Stimulated activated CD8-positive, alpha-beta memory T cell treated with anti-CD3 and anti-CD28 coated beads, Interleukin-4, amount 100 ng/mL, for 1 hour (primary cell): ENCODE data around the gene SLC37A2.
"Not testable (repeated sequence)": the region's sequence is repeated elsewhere in the genome, so short reads cannot be mapped to it uniquely, and the experiment has no call there.

Experiments
- DNase-seq, 2 donors: peaks; one replicate each; pipeline ENCODE4 v3.0.0-alpha.2; 2020; ENCODE audit warnings: low read depth in 2 of 2, low spot score in 1 of 2

Gene SLC37A2

GRCh38 chr11:125062931-125063428, at the start of gene SLC37A2:
SLC37A2 (plus strand) TSS chr11:125063305; CDS start chr11:125063368, 63 bp downstream.
- no peak for DNase-seq

- DNase-seq, result no peak
Measured at GRCh38 chr11:125016413-125016812, 46.7 kb upstream of the SLC37A2 start.

- DNase-seq, result no peak
Measured at GRCh38 chr11:125020342-125020741, 42.8 kb upstream of the SLC37A2 start.

- DNase-seq, result no peak
Measured at GRCh38 chr11:125022551-125022950, 40.6 kb upstream of the SLC37A2 start.

- DNase-seq, result no peak
Measured at GRCh38 chr11:125025968-125026367, 37.1 kb upstream of the SLC37A2 start.

GRCh38 chr11:125029431-125029830, 33.7 kb upstream of the SLC37A2 start:
- not testable (repeated sequence) for DNase-seq

GRCh38 chr11:125036933-125037332, 26.2 kb upstream of the SLC37A2 start:
- no peak for DNase-seq

GRCh38 chr11:125049164-125049792, 13.8 kb upstream of the SLC37A2 start:
- no peak for DNase-seq

- no peak for DNase-seq
Measured at GRCh38 chr11:125052047-125052446, 11.1 kb upstream of the SLC37A2 start.

- no peak for DNase-seq
Measured at GRCh38 chr11:125053167-125053566, 9.9 kb upstream of the SLC37A2 start.

- no peak for DNase-seq
Measured at GRCh38 chr11:125055107-125055715, 7.9 kb upstream of the SLC37A2 start.

- DNase-seq, result not testable (repeated sequence)
Measured at GRCh38 chr11:125056111-125056510, 7.0 kb upstream of the SLC37A2 start.

GRCh38 chr11:125056931-125057692, 6.0 kb upstream of the SLC37A2 start:
- DNase-seq, result no peak

GRCh38 chr11:125057693-125058016, 5.5 kb upstream of the SLC37A2 start:
- DNase-seq, result no peak

GRCh38 chr11:125061281-125061680, 1.8 kb upstream of the SLC37A2 start:
- DNase-seq, result no peak

GRCh38 chr11:125062218-125062930, 731 bp upstream of the SLC37A2 start:
- DNase-seq, result no peak

GRCh38 chr11:125063429-125064043, 431 bp downstream of the SLC37A2 start:
- DNase-seq, result no peak

GRCh38 chr11:125064070-125064469, 965 bp downstream of the SLC37A2 start:
- DNase-seq, result no peak

- no peak for DNase-seq
Measured at GRCh38 chr11:125068368-125068767, 5.3 kb downstream of the SLC37A2 start.

GRCh38 chr11:125069008-125069407, 5.9 kb downstream of the SLC37A2 start:
- no peak for DNase-seq

GRCh38 chr11:125069796-125070195, 6.7 kb downstream of the SLC37A2 start:
- no peak for DNase-seq
